Measurements from ENCODE around the gene PIGN.

- TF ChIP-seq POLR2A (IDR thresholded peaks at IDR 0.05), result no peak
- TF ChIP-seq CTCF (IDR thresholded peaks at IDR 0.05), result no peak
Measured at GRCh38 chr18:62028715-62029114, 158.1 kb downstream of the PIGN start.
